ENCODE results near the gene SORBS1.

SORBS1 gene

GRCh38 chr10:95429639-95430038 is 131.5 kb downstream of the SORBS1 start:
- no peak for DNase-seq

GRCh38 chr10:95428701-95429100 is 132.5 kb downstream of the SORBS1 start:
- DNase-seq: no peak

- DNase-seq: no peak
Measured at GRCh38 chr10:95426482-95426881, 134.7 kb downstream of the SORBS1 start.

GRCh38 chr10:95425592-95426465 is 135.3 kb downstream of the SORBS1 start:
- no peak for DNase-seq

- DNase-seq: no peak
Measured at GRCh38 chr10:95423164-95424005, 137.8 kb downstream of the SORBS1 start.

GRCh38 chr10:95422233-95422632 is 138.9 kb downstream of the SORBS1 start:
- no peak for DNase-seq

GRCh38 chr10:95421782-95422181 is 139.4 kb downstream of the SORBS1 start:
- no peak for DNase-seq

- no peak for DNase-seq
Measured at GRCh38 chr10:95419399-95419798, 141.8 kb downstream of the SORBS1 start.

- DNase-seq: no peak
Measured at GRCh38 chr10:95416973-95417372, 144.2 kb downstream of the SORBS1 start.

GRCh38 chr10:95416270-95416669 is 144.9 kb downstream of the SORBS1 start:
- no peak for DNase-seq

- peak; percentile 19 for DNase-seq
Measured at GRCh38 chr10:95415621-95416031, 145.5 kb downstream of the SORBS1 start.

- DNase-seq: no peak
Measured at GRCh38 chr10:95414844-95415485, 146.2 kb downstream of the SORBS1 start.

GRCh38 chr10:95414016-95414830 is 146.9 kb downstream of the SORBS1 start:
- DNase-seq: no peak

GRCh38 chr10:95413588-95413987 is 147.6 kb downstream of the SORBS1 start:
- no peak for DNase-seq

- DNase-seq: no peak
Measured at GRCh38 chr10:95411635-95412034, 149.5 kb downstream of the SORBS1 start.

GRCh38 chr10:95408983-95409873 is 151.9 kb downstream of the SORBS1 start:
- no peak for DNase-seq

GRCh38 chr10:95408148-95408960 is 152.8 kb downstream of the SORBS1 start:
- no peak for DNase-seq

- DNase-seq: no peak
Measured at GRCh38 chr10:95407546-95407945, 153.6 kb downstream of the SORBS1 start.

- no peak for DNase-seq
Measured at GRCh38 chr10:95406651-95407280, 154.4 kb downstream of the SORBS1 start.

- DNase-seq: no peak
Measured at GRCh38 chr10:95405655-95406054, 155.5 kb downstream of the SORBS1 start.
